Suprapubic skin (tissue), 3 donors: ENCODE data around the gene ATF7IP.

Experiments
- POLR2A ChIP-seq, 2 donors: fragments of 450-650 bp; IDR thresholded peaks; one replicate each; pipeline ENCODE4 v1.6.1; 2017; ENCODE audit warnings: antibody characterized with exemption in 2 of 2, mild to moderate bottlenecking in 2 of 2, moderate library complexity in 2 of 2
- TF ChIP-seq, protein P1 (sequence below), 2 donors: fragments of 200-600 bp in 1 of 2; fragments of 450-650 bp in 1 of 2; sonication (generic) in 1 of 2; IDR thresholded peaks; one replicate each; pipeline ENCODE4 v1.5.1; 2016 to 2019; ENCODE audit warnings: antibody characterized with exemption in 2 of 2, mild to moderate bottlenecking in 1 of 2, moderate library complexity in 1 of 2

DNA sequence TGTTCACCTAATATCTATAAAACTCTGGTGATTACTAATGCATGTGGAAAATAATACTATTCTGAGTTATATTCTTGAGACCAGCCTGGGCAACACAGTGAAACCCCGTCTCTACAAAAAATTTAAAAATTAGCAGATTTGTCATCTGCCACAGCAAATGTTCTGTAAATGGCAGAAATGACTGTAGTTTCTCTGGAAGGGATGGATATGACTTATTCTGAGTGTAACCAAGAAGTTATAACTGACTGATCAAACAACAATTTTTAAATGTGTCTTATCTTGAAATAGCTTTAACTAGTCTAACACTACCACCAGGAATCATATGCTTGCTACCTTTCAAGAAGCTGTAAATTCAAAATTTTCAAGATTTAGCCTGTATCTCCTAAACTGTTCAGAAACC lies 113.5 kb downstream of the ATF7IP start:
- TF ChIP-seq, protein P1, sequence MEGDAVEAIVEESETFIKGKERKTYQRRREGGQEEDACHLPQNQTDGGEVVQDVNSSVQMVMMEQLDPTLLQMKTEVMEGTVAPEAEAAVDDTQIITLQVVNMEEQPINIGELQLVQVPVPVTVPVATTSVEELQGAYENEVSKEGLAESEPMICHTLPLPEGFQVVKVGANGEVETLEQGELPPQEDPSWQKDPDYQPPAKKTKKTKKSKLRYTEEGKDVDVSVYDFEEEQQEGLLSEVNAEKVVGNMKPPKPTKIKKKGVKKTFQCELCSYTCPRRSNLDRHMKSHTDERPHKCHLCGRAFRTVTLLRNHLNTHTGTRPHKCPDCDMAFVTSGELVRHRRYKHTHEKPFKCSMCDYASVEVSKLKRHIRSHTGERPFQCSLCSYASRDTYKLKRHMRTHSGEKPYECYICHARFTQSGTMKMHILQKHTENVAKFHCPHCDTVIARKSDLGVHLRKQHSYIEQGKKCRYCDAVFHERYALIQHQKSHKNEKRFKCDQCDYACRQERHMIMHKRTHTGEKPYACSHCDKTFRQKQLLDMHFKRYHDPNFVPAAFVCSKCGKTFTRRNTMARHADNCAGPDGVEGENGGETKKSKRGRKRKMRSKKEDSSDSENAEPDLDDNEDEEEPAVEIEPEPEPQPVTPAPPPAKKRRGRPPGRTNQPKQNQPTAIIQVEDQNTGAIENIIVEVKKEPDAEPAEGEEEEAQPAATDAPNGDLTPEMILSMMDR (IDR thresholded peaks at IDR 0.05): no peak
- no peak for TF ChIP-seq POLR2A (IDR thresholded peaks at IDR 0.05)
